H1 (cell line): ENCODE results near the gene RBM20. TPM values are rescaled to one million over a fixed set of nuclear protein-coding genes. Genes with fewer than 3 reads are reported as not detected.
A peak's percentile ranks its signal among the peaks of the same experiment; 100 is the strongest.

Experiments used
- CTCF ChIA-PET: fragments of 300-600 bp; sonication (Branson Sonifier 250); formaldehyde crosslinking; loops from one replicate; lab custom pipeline; 2021; ENCODE audit not compliant: partially characterized antibody; lab: Charles Lee
- POLR2A ChIA-PET: fragments of 300-600 bp; sonication (Branson Sonifier 250); formaldehyde crosslinking; loops from one replicate; lab custom pipeline; 2021; ENCODE audit warnings: inconsistent platforms; ENCODE audit not compliant: partially characterized antibody; lab: Charles Lee
- DNase-seq, 2 experiments: peaks; one replicate each; pipeline versions ENCODE4 v3.0.0 to v3.0.0-alpha.2; 2010 to 2022; ENCODE audit warnings: low spot score in 2 of 2, low read depth in 1 of 2, mixed read lengths in 1 of 2
- FAIRE-seq: peaks from 2 replicates; lab custom pipeline; 2011; peaks lifted over from hg19 to GRCh38; lab: Jason Lieb, UNC
- H2AFZ ChIP-seq: 2 replicates; pipeline ENCODE4 v1.8.1; 2012; ENCODE audit warnings: low read length, inconsistent platforms
- H2AK5ac ChIP-seq: 2 replicates; pipeline ENCODE4 v1.6.1; 2013; ENCODE audit warnings: low read depth, low read length
- H2BK120ac ChIP-seq: replicated peaks from 2 replicates; pipeline ENCODE3; 2013; ENCODE audit warnings: low read depth, low read length, inconsistent platforms
- H2BK12ac ChIP-seq: 2 replicates; pipeline ENCODE4 v1.6.1; 2013; ENCODE audit warnings: low read depth, low read length
- H2BK15ac ChIP-seq: 2 replicates; pipeline ENCODE4 v1.6.1; 2013; ENCODE audit warnings: low read length
- H2BK20ac ChIP-seq: 2 replicates; pipeline ENCODE4 v1.6.1; 2013; ENCODE audit warnings: low read length
- H2BK5ac ChIP-seq: 2 replicates; pipeline ENCODE4 v1.6.1; 2013; ENCODE audit warnings: low read depth, low read length
- H3K14ac ChIP-seq: 2 replicates; pipeline ENCODE4 v1.6.1; 2013; ENCODE audit warnings: inconsistent platforms; ENCODE audit not compliant: insufficient read length
- H3K18ac ChIP-seq: 2 replicates; pipeline ENCODE4 v1.6.1; 2013; ENCODE audit warnings: low read length; ENCODE audit errors: extremely low read depth
- H3K23ac ChIP-seq: 2 replicates; pipeline ENCODE4 v1.6.1; 2013; ENCODE audit warnings: inconsistent platforms; ENCODE audit not compliant: insufficient read length
- H3K23me2 ChIP-seq: 2 replicates; pipeline ENCODE4 v1.6.1; 2013; ENCODE audit warnings: low read depth, low read length
- H3K27ac ChIP-seq: 2 replicates; pipeline ENCODE4 v1.6.1; 2011; ENCODE audit warnings: low read depth, low read length, inconsistent platforms
- H3K27me3 ChIP-seq, 4 experiments: replicated peaks in 1 of 4; 1 replicate in 1 of 4; 2 replicates in 3 of 4; pipeline versions ENCODE4 v1.6.1 to v1.8.1; 2011 to 2013; ENCODE audit warnings: low read length in 3 of 4, mild to moderate bottlenecking in 3 of 4, inconsistent platforms in 2 of 4, mixed read lengths in 2 of 4, moderate library complexity in 1 of 4; ENCODE audit not compliant: control insufficient read depth in 3 of 4, insufficient read depth in 3 of 4; ENCODE audit errors: extremely low read depth in 1 of 4
- H3K36me3 ChIP-seq, 4 experiments: 2 replicates each; pipeline versions ENCODE4 v1.6.1 to v1.8.1; 2011 to 2013; ENCODE audit warnings: mild to moderate bottlenecking in 4 of 4, low read length in 3 of 4, moderate library complexity in 2 of 4, control low read depth in 1 of 4, inconsistent platforms in 1 of 4; ENCODE audit not compliant: insufficient read depth in 4 of 4, control insufficient read depth in 2 of 4
- H3K4ac ChIP-seq: replicated peaks from 2 replicates; pipeline ENCODE3; 2013; ENCODE audit warnings: low read length, low read depth, mixed read lengths, inconsistent platforms; ENCODE audit not compliant: insufficient read length
- H3K4me1 ChIP-seq, 4 experiments: replicated peaks in 1 of 4; 1 replicate in 1 of 4; 2 replicates in 3 of 4; pipeline versions ENCODE4 v1.6.1 to v1.8.1; 2011 to 2013; ENCODE audit warnings: low read length in 3 of 4, inconsistent platforms in 2 of 4, mixed read lengths in 1 of 4; ENCODE audit not compliant: insufficient read depth in 4 of 4, control insufficient read depth in 3 of 4
- H3K4me2 ChIP-seq, 2 experiments: 2 replicates each; pipeline versions ENCODE4 v1.6.1 to v1.8.1; 2011 to 2013; ENCODE audit warnings: low read depth in 2 of 2, low read length in 2 of 2, control low read depth in 1 of 2, inconsistent platforms in 1 of 2, mild to moderate bottlenecking in 1 of 2; ENCODE audit not compliant: insufficient read depth in 1 of 2
- H3K4me3 ChIP-seq, 4 experiments: fragments of 200-600, 300-600 bp in 1 of 4; sonication (generic), shearing (Covaris generic), sonication (Bioruptor Twin) in 1 of 4; 2 replicates each; pipeline versions ENCODE4 v1.5.1 to v1.8.1; 2011 to 2016; ENCODE audit warnings: low read length in 4 of 4, low read depth in 3 of 4, control low read depth in 2 of 4, inconsistent platforms in 2 of 4, mild to moderate bottlenecking in 2 of 4, mixed read lengths in 1 of 4, moderate library complexity in 1 of 4; ENCODE audit not compliant: insufficient read depth in 2 of 4; ENCODE audit errors: extremely low read depth in 1 of 4
- H3K56ac ChIP-seq: replicated peaks from 2 replicates; pipeline ENCODE3; 2013; ENCODE audit warnings: low read depth, mild to moderate bottlenecking, mixed read lengths, low read length, inconsistent platforms; ENCODE audit not compliant: insufficient read length
- H3K79me1 ChIP-seq: 2 replicates; pipeline ENCODE4 v1.6.1; 2013; ENCODE audit warnings: low read depth, low read length, control low read depth
- H3K79me2 ChIP-seq, 2 experiments: 2 replicates each; pipeline versions ENCODE4 v1.6.1 to v1.8.1; 2012 to 2013; ENCODE audit warnings: low read length in 2 of 2, mild to moderate bottlenecking in 2 of 2, inconsistent platforms in 1 of 2; ENCODE audit not compliant: insufficient read depth in 2 of 2, control insufficient read depth in 1 of 2
- H3K9ac ChIP-seq, 4 experiments: replicated peaks in 1 of 4; 1 replicate in 1 of 4; 2 replicates in 3 of 4; pipeline versions ENCODE4 v1.6.1 to v1.8.1; 2011 to 2013; ENCODE audit warnings: low read depth in 3 of 4, low read length in 3 of 4, control low read depth in 2 of 4, mild to moderate bottlenecking in 2 of 4, moderate library complexity in 2 of 4, inconsistent platforms in 1 of 4; ENCODE audit errors: extremely low read depth in 1 of 4
- H3K9me3 ChIP-seq, 2 experiments: 2 replicates each; pipeline versions ENCODE4 v1.6.1 to v1.8.1; 2012 to 2013; ENCODE audit warnings: mild to moderate bottlenecking in 2 of 2, moderate library complexity in 2 of 2, control low read depth in 1 of 2, inconsistent platforms in 1 of 2, low read depth in 1 of 2, low read length in 1 of 2, mixed read lengths in 1 of 2; ENCODE audit not compliant: insufficient read depth in 2 of 2
- H4K20me1 ChIP-seq, 2 experiments: replicated peaks in 1 of 2; 2 replicates each; pipeline versions ENCODE3 to v1.8.1; 2011 to 2013; ENCODE audit warnings: inconsistent platforms in 2 of 2, low read length in 2 of 2, mild to moderate bottlenecking in 1 of 2; ENCODE audit not compliant: insufficient read depth in 2 of 2, control insufficient read depth in 1 of 2
- H4K5ac ChIP-seq: 2 replicates; pipeline ENCODE4 v1.6.1; 2013; ENCODE audit warnings: low read length, low read depth, mixed read lengths, inconsistent platforms; ENCODE audit not compliant: insufficient read length
- H4K8ac ChIP-seq: 2 replicates; pipeline ENCODE4 v1.8.0; 2013; ENCODE audit warnings: mild to moderate bottlenecking, moderate library complexity, low read length, inconsistent platforms; ENCODE audit not compliant: insufficient read depth; ENCODE audit errors: extremely low read depth
- H4K91ac ChIP-seq: replicated peaks from 2 replicates; pipeline ENCODE3; 2013; ENCODE audit warnings: low read length, mixed read lengths, inconsistent platforms; ENCODE audit not compliant: insufficient read length
- CTBP2 ChIP-seq: IDR thresholded peaks from 2 replicates; pipeline ENCODE4 v1.7.0; 2011; ENCODE audit warnings: borderline replicate concordance, mild to moderate bottlenecking, moderate library complexity, mixed read lengths, low read length; ENCODE audit not compliant: insufficient read depth, insufficient read length
- JUN ChIP-seq: IDR thresholded peaks from 2 replicates; pipeline ENCODE4 v1.6.1; 2011; ENCODE audit warnings: low read depth, mild to moderate bottlenecking, improper control_type of control experiment, low read length
- JUND ChIP-seq: IDR thresholded peaks from 2 replicates; pipeline ENCODE4 v1.6.1; 2011; ENCODE audit warnings: mild to moderate bottlenecking, improper control_type of control experiment, low read length
- POU5F1 ChIP-seq: IDR thresholded peaks from 2 replicates; pipeline ENCODE4 v1.6.1; 2011; ENCODE audit warnings: low read depth, mild to moderate bottlenecking, low read length, moderate library complexity
- RNF2 ChIP-seq: fragments of 200-900, 300-1000 bp; sonication (generic); IDR thresholded peaks from 2 replicates; pipeline ENCODE4 v1.7.1; 2016; ENCODE audit warnings: borderline replicate concordance, low read depth, mild to moderate bottlenecking, antibody characterized with exemption, low read length; ENCODE audit not compliant: poor library complexity, severe bottlenecking; ENCODE audit errors: missing control alignments
- TAF1 ChIP-seq: IDR thresholded peaks from 2 replicates; pipeline ENCODE4 v1.6.1; 2011; ENCODE audit warnings: mild to moderate bottlenecking, low read depth, low read length
- ZNF274 ChIP-seq: IDR thresholded peaks from 2 replicates; pipeline ENCODE4 v1.7.0; 2012; ENCODE audit warnings: low read length, borderline replicate concordance; ENCODE audit errors: extremely low read depth
- WGBS, 2 experiments: shearing (Covaris generic) in 1 of 2; methylation state at CpG; one replicate each; pipeline versions ENCODE4 v1.1.6 to v1.1.7; 2013 to 2015; ENCODE audit warnings: low lambda C conversion rate in 2 of 2, mixed read lengths in 2 of 2, inconsistent platforms in 1 of 2, low coverage in 1 of 2, missing lambda C conversion rate in 1 of 2; ENCODE audit not compliant: insufficient replicate concordance in 2 of 2, insufficient coverage in 1 of 2, insufficient read length in 1 of 2; ENCODE audit errors: extremely low coverage in 1 of 2, missing lambda C conversion rate in 1 of 2; 5-methylcytosine and 5-hydroxymethylcytosine counted together
- polyA plus RNA-seq, 7 experiments: library from polyadenylated mRNA; depleted of rRNA in 3 of 7; stranded (reverse) in 5 of 7; unstranded in 2 of 7; fragments of >200 nt in 5 of 7; fragments of 200-250 nt in 2 of 7; gene quantifications; 1 replicate in 5 of 7; 2 replicates in 1 of 7; 4 replicates in 1 of 7; pipeline versions ENCODE4 v1.2.1 to v1.2.3, GENCODE V29; 2011 to 2013; ENCODE audit warnings: missing spikeins in 2 of 7, mixed read lengths in 2 of 7
- total RNA-seq: library from RNA; stranded (reverse); fragmentation: NEBNext Ultra II Directional; extraction: Animal tissue kit (Norgen Biotek cat#: 25700); gene quantifications from 2 replicates; pipeline ENCODE4 v1.2.1, GENCODE V29; 2021

Gene RBM20
- total and polyA plus RNA-seq, 2 of the 8 experiments (the other 6 are each of a cell fraction or from before 2014, with no cell fraction given): 0.05 to 0.63 TPM

- 83% methylated on average over 6 of the region's 6 CpGs; no CpG with 5 or more reads in 1 of the 2 experiments for WGBS, 2 experiments
- Histone ChIP-seq H2BK12ac (0 out of 2 replicates have a peak overlapping the region, but pooled peaks have one; percentile 84), H4K5ac (no peak overlapping the region), H4K8ac (no peak overlapping the region), H3K36me3 (no peaks in the 10 kb centered on the region), H3K9ac (no peak overlapping the region), H2BK5ac (no peak overlapping the region), H4K91ac (no peak overlapping the region), H4K20me1 (no peaks in the 10 kb centered on the region), H3K14ac (no peak overlapping the region), H2BK15ac (no peak overlapping the region), H3K79me2 (no peaks in the 10 kb centered on the region), H3K56ac (no peak overlapping the region), H3K27ac (no peak overlapping the region), H3K23ac (no peak overlapping the region), H2AK5ac (no peak overlapping the region), H3K23me2 (no peaks in the 10 kb centered on the region), H3K79me1 (no peaks in the 10 kb centered on the region), H2BK120ac (no peak overlapping the region), H3K27me3 (no peaks in the 10 kb centered on the region), H3K9me3 (no peaks in the 10 kb centered on the region), H3K4me3 (no peak overlapping the region), H2AFZ (peak overlapping the region; percentile 84; the same call in 1 of the 2 replicates), H2BK20ac (no peak overlapping the region), H3K4me2 (no peak overlapping the region), H3K18ac (no peak overlapping the region), H3K4me1 (peaks cover 0 to 10% (median 2%) of the 10 kb centered on the region in 4 experiments; a peak in 4 of 7 replicates), H3K4ac (no peak overlapping the region)
- CTCF ChIA-PET: interaction anchor here (0.8 to 3.3 kb wide), 5 partner anchors 9 to 59 kb away, joined by 3 to 10 read pairs (median 3); no protein-coding TSS in a partner anchor
- no peak for TF ChIP-seq JUND
- no peak for TF ChIP-seq RNF2
- TF ChIP-seq CTBP2: no peak
- no peak for TF ChIP-seq ZNF274
- TF ChIP-seq TAF1: no peak
- no peak for TF ChIP-seq POU5F1
- no peak for TF ChIP-seq JUN
- DNase-seq: no peak
- no peak for FAIRE-seq
- POLR2A ChIA-PET: no interaction called here
Observed at GRCh38 chr10:110834629-110835301, 190.6 kb downstream of the RBM20 start.
